ENCODE results near the gene CCDC33.

The CCDC33 gene

DNA sequence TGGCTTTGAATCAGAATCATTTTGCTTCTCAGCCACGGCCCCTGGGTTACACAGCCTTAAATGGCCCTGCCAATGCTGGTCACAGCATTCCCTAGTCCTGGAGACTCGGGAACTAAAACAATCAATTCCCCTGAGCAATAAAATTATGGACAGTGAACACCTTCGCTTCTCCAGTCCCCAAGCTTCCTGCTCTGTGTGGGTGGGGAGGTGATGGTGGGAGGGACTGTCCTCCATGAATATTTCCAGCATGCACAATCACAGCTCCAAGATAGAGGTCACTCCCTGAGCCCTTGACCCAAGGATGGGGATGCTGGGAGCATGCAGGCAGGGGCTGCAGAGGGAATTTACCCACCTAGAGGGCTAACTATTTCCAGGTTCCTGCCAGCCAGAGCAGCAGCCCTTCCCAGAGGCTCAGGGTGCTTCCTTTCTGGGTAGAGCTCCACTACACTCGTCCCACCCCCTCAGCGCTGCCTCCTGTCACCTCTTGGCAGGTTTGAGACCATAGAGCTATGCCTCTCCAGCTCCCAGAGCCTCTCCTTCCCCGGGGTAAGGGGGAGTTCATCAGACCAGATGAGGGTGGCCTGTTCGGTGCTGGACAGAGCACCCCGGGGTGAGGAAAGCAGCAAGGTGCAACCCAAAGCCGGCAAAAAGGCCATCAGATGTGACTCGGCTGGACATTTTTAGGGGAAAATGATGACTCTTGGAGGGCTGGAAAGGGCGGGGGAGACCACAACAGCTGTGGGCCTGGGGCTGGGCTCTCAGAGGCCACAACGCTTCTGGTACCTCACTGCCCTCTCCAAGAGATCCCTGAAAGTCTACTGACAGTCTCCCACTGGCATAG is 14.5 kb upstream of the CCDC33 start:
- ChIA-PET POLR2A (interaction anchor here (0.6 to 0.8 kb wide), 2 partner anchors 11 to 63 kb away, joined by 3 read pairs; no protein-coding TSS in a partner anchor), CTCF (interaction anchor here (0.6 to 1.4 kb wide), 6 partner anchors 18 to 249 kb away, joined by 3 to 4 read pairs (median 4); no protein-coding TSS in a partner anchor)
- no peak overlapping the region for H3K4me3 ChIP-seq (ENCODE audit: low read depth, low read length)

More for the DNA sequence above, 14.5 kb upstream of the CCDC33 start:
- no peak for TF ChIP-seq ZNF530 (tag by site-specific recombination; IDR thresholded peaks at IDR 0.05; ENCODE audit: low read depth)
- no peak for TF ChIP-seq KLF9 (tag by site-specific recombination; IDR thresholded peaks at IDR 0.05; ENCODE audit: low read depth)
- TF ChIP-seq ZNF670 (tag by site-specific recombination; IDR thresholded peaks at IDR 0.05; ENCODE audit: low read depth) = no peak
- no peak for TF ChIP-seq ZNF747 (tag by site-specific recombination; IDR thresholded peaks at IDR 0.05)
- TF ChIP-seq ZBTB20 (tag by site-specific recombination; IDR thresholded peaks at IDR 0.05) = no peak
- TF ChIP-seq SP2 (tag by site-specific recombination; IDR thresholded peaks at IDR 0.05) = peak; percentile 12; the same call in 1 of the 2 replicates
- no peak for TF ChIP-seq ZNF624 (tag by site-specific recombination; IDR thresholded peaks at IDR 0.05)
- no peak for TF ChIP-seq ZNF449 (tag by site-specific recombination; IDR thresholded peaks at IDR 0.05)
- no peak for TF ChIP-seq ZBTB17 (tag by site-specific recombination; IDR thresholded peaks at IDR 0.05)
- peak; percentile 50; the same call in 1 of the 2 replicates for TF ChIP-seq ZNF600 (tag by site-specific recombination; IDR thresholded peaks at IDR 0.05)
- no peak for TF ChIP-seq ZNF324 (tag by site-specific recombination; IDR thresholded peaks at IDR 0.05)
- TF ChIP-seq BCL11B (tag by site-specific recombination; IDR thresholded peaks at IDR 0.05; ENCODE audit: low read depth) = no peak
- TF ChIP-seq ZXDB (tag by site-specific recombination; IDR thresholded peaks at IDR 0.05) = no peak
- TF ChIP-seq, protein P1, sequence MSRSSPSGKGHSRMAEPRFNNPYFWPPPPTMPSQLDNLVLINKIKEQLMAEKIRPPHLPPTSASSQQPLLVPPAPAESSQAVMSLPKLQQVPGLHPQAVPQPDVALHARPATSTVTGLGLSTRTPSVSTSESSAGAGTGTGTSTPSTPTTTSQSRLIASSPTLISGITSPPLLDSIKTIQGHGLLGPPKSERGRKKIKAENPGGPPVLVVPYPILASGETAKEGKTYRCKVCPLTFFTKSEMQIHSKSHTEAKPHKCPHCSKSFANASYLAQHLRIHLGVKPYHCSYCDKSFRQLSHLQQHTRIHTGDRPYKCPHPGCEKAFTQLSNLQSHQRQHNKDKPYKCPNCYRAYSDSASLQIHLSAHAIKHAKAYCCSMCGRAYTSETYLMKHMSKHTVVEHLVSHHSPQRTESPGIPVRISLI (tag by site-specific recombination; IDR thresholded peaks at IDR 0.05) = no peak
- TF ChIP-seq HOXC10 (CRISPR knock-in tag; IDR thresholded peaks at IDR 0.05) = no peak
- TF ChIP-seq REST (tag by site-specific recombination; IDR thresholded peaks at IDR 0.05) = peak; percentile 89
- no peak for TF ChIP-seq ZNF23 (tag by site-specific recombination; IDR thresholded peaks at IDR 0.05; ENCODE audit: borderline replicate concordance)
- TF ChIP-seq FEZF1 (tag by site-specific recombination; IDR thresholded peaks at IDR 0.05) = peak; percentile 37; the same call in 1 of the 2 replicates
- no peak for TF ChIP-seq ZNF404 (tag by site-specific recombination; IDR thresholded peaks at IDR 0.05)
- no peak for TF ChIP-seq ZNF660 (tag by site-specific recombination; IDR thresholded peaks at IDR 0.05)
- no peak for TF ChIP-seq ZNF843 (tag by site-specific recombination; IDR thresholded peaks at IDR 0.05)
- no peak for TF ChIP-seq ZNF48 (tag by site-specific recombination; IDR thresholded peaks at IDR 0.05)
- 0 out of 2 replicates have a peak, but pooled peaks have one; percentile 10 for TF ChIP-seq ZNF423 (tag by site-specific recombination; IDR thresholded peaks at IDR 0.05)
- peak; percentile 67 for TF ChIP-seq EGR2 (tag by site-specific recombination; IDR thresholded peaks at IDR 0.05; ENCODE audit: low read depth)
- TF ChIP-seq, protein P2, sequence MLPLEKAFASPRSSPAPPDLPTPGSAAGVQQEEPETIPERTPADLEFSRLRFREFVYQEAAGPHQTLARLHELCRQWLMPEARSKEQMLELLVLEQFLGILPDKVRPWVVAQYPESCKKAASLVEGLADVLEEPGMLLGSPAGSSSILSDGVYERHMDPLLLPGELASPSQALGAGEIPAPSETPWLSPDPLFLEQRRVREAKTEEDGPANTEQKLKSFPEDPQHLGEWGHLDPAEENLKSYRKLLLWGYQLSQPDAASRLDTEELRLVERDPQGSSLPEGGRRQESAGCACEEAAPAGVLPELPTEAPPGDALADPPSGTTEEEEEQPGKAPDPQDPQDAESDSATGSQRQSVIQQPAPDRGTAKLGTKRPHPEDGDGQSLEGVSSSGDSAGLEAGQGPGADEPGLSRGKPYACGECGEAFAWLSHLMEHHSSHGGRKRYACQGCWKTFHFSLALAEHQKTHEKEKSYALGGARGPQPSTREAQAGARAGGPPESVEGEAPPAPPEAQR (tag by site-specific recombination; IDR thresholded peaks at IDR 0.05) = no peak
- TF ChIP-seq MEIS1 (CRISPR knock-in tag; IDR thresholded peaks at IDR 0.05; ENCODE audit: borderline replicate concordance) = no peak
- no peak for TF ChIP-seq SCRT1 (tag by site-specific recombination; IDR thresholded peaks at IDR 0.05; ENCODE audit: borderline replicate concordance)
- TF ChIP-seq ZNF341 (tag by site-specific recombination; IDR thresholded peaks at IDR 0.05; ENCODE audit: low read depth) = no peak
- peak; percentile 60 for TF ChIP-seq ZBTB48 (tag by site-specific recombination; IDR thresholded peaks at IDR 0.05)
- no peak for TF ChIP-seq ZNF114 (tag by site-specific recombination; IDR thresholded peaks at IDR 0.05)
- peak; percentile 76 for TF ChIP-seq ZFHX2 (tag by site-specific recombination; conservative IDR thresholded peaks at IDR 0.05)
- H3K4me1 ChIP-seq (ENCODE audit: control insufficient read depth, insufficient read depth, low read length) = peaks cover 28% of the 10 kb centered on the region
- H3K27ac ChIP-seq (ENCODE audit: extremely low read depth, low read depth, low read length) = peak overlapping the region; percentile 12
- H3K36me3 ChIP-seq (ENCODE audit: control insufficient read depth in 2 of 2, insufficient read depth in 1 of 2, low read length in 2 of 2) = no peaks in the 10 kb centered on the region
- H3K9me3 ChIP-seq (ENCODE audit: control insufficient read depth, insufficient read depth, low read depth, low read length) = no peaks in the 10 kb centered on the region
